ENCODE results near the gene PARP3. TPM values are rescaled to one million over a fixed set of nuclear protein-coding genes. Genes with fewer than 3 reads are reported as not detected.

The PARP3 gene
- total and polyA plus RNA-seq, 10 of the 15 experiments (the other 5 are each of a cell fraction or from before 2014, with no cell fraction given): 2.1 to 31.2 (median 19.5) TPM

DNA sequence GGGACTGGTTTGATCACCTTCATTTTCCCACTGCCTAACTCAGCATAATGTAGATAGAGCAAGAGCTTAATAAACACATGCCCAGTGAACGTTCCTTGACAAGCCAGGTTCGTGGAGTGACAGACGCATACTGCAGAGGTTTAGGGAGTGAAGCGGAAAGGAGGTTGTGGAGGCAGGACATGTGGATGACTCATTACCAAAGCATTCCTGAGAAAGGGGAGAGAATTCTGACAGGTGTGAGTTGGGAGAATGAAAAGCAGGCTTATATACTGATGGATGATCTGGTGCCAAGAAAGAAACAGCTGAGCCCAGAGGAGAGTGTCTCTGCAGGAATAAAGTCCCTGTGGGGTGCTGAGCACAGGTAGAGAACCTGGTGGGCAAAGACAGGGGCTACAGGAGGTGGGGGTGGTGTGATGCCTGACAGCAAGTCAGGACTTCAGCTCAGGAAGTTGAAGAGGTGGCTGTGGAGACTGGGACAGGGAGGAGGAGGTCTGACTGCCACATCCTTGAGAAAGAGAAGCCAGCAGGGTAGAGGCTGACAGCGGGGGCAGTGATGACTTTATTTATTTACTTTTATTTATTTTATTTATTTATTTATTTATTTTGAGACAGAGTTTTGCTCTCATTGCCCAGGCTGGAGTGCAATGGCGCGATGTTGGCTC is 55.9 kb downstream of the PARP3 start:
- no peak for ATAC-seq
- no peaks in the 10 kb centered on the region for H3K9me3 ChIP-seq (replicated peaks; ENCODE audit: control insufficient read depth, insufficient read depth, low read length)
- ChIA-PET POLR2A (interaction anchor here (0.6 to 1.4 kb wide), 3 partner anchors 8 to 58 kb away, joined by 3 to 5 read pairs (median 3); partner anchors contain the start of gene DUSP7), SMC1A (ENCODE audit: uncharacterized antibody, unreplicated experiment) (interaction anchor here (0.9 to 1.3 kb wide), 4 partner anchors 55 to 342 kb away, joined by 3 read pairs; partner anchors contain the start of gene RRP9), RAD21 (ENCODE audit: unreplicated experiment) (interaction anchor here (0.7 to 1.8 kb wide), 2 partner anchors 39 to 55 kb away, joined by 3 to 10 read pairs; no protein-coding TSS in a partner anchor), CTCF (interaction anchor here (0.7 to 1.5 kb wide), 8 partner anchors 13 to 414 kb away, joined by 3 to 6 read pairs (median 3); partner anchors contain the start of gene RRP9)
- no peak overlapping the region for H3K27ac ChIP-seq (ENCODE audit: control insufficient read depth, insufficient read depth)
- H2AFZ ChIP-seq (ENCODE audit: control insufficient read depth, low read depth, low read length): no peak overlapping the region
- peaks cover 7 to 10% of the 10 kb centered on the region in 2 experiments for H3K36me3 ChIP-seq (ENCODE audit: control insufficient read depth in 2 of 2, insufficient read depth in 2 of 2, low read length in 1 of 2)
- no peak overlapping the region for H3K9ac ChIP-seq (ENCODE audit: control insufficient read depth, insufficient read depth, low read length)
- H3K79me2 ChIP-seq (ENCODE audit: control insufficient read depth, insufficient read depth, low read length): peaks cover 24% of the 10 kb centered on the region
- TF ChIP-seq SPI1 (IDR thresholded peaks at IDR 0.05; ENCODE audit: borderline replicate concordance, insufficient read depth, low read depth, low read length) (no peak), BMI1 (IDR thresholded peaks at IDR 0.05; ENCODE audit: borderline replicate concordance) (no peak), PRDM15 (CRISPR knock-in tag; IDR thresholded peaks at IDR 0.05) (no peak), MEF2A (IDR thresholded peaks at IDR 0.05; ENCODE audit: insufficient read depth, low read depth, low read length) (no peak), KLF5 (IDR thresholded peaks at IDR 0.05; ENCODE audit: partially characterized antibody) (no peak), ATF2 (IDR thresholded peaks at IDR 0.05; ENCODE audit: low read length) (no peak), MAX (IDR thresholded peaks at IDR 0.05; ENCODE audit: low read depth, low read length) (no peak), ZNF622 (IDR thresholded peaks at IDR 0.05) (no peak), STAT1 (conservative IDR thresholded peaks at IDR 0.05) (no peak), NBN (IDR thresholded peaks at IDR 0.05) (no peak), GATAD2B (conservative IDR thresholded peaks at IDR 0.05; ENCODE audit: low read depth) (no peak), YBX1 (IDR thresholded peaks at IDR 0.05) (no peak), EGR1 (IDR thresholded peaks at IDR 0.05; ENCODE audit: borderline replicate concordance in 1 of 2, low read depth in 2 of 2, low read length in 2 of 2) (no peak)
- H4K20me1 ChIP-seq (ENCODE audit: control insufficient read depth, insufficient read depth): no peaks in the 10 kb centered on the region
- 54% methylated on average over 7 of the region's 7 CpGs for WGBS (ENCODE audit: insufficient coverage, insufficient replicate concordance, low lambda C conversion rate, missing lambda C conversion rate)
- H3K4me1 ChIP-seq (ENCODE audit: control insufficient read depth, insufficient read depth, low read length): peaks cover 14% of the 10 kb centered on the region
- no peak for FAIRE-seq
- BruUV-seq (replicated peaks): no TSS peak
- H3K4me2 ChIP-seq (ENCODE audit: control insufficient read depth, insufficient read depth): no peak overlapping the region
- no peak overlapping the region for H3K4me3 ChIP-seq
- in situ Hi-C loops (cut with MboI) (no loop called here), intact Hi-C loops (cut with micrococcal nuclease; ENCODE audit: unreplicated experiment) (loop anchor here (2.0 kb wide), 1 partner anchor 55 kb away; the partner anchor contains the start of gene PARP3)
- H3K27me3 ChIP-seq (replicated peaks in 1 of 2; ENCODE audit: control insufficient read depth in 2 of 2, insufficient read depth in 2 of 2, low read length in 1 of 2): no peaks in the 10 kb centered on the region; a peak in 1 of 4 replicates
- DNase-seq (ENCODE audit: low read depth, low spot score): no peak

Data from GM12878 (cell line).